ENCODE results near the gene NCOA3. TPM values are rescaled to one million over a fixed set of nuclear protein-coding genes. Genes with fewer than 3 reads are reported as not detected.

Gene NCOA3
- total RNA-seq, 1 experiment from 2014 or later: 23.3 TPM

DNA sequence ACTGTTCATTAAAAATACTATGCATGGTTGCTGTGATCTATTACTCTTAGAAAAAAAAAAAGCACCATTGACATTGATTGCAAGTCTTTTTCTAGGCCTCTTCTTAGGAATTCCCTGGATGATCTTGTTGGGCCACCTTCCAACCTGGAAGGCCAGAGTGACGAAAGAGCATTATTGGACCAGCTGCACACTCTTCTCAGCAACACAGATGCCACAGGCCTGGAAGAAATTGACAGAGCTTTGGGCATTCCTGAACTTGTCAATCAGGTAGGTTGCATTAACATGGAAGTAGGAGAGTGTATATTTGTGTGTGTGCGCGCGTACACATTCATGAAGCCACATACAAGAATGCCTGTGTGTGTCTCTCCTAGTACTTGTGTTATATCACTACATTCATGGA, 140.4 kb downstream of the NCOA3 start:
- Histone ChIP-seq H2BK12ac (ENCODE audit: insufficient read length, low read depth, low read length) (no peak overlapping the region), H4K91ac (ENCODE audit: insufficient read length, low read depth, low read length) (no peak overlapping the region), H3K23me2 (ENCODE audit: insufficient read length, low read depth, low read length, poor library complexity, severe bottlenecking) (no peaks in the 10 kb centered on the region), H4K8ac (replicated peaks; ENCODE audit: insufficient read length, low read depth, low read length) (no peak overlapping the region), H3K4me2 (ENCODE audit: insufficient read depth, insufficient read length, low read length) (no peak overlapping the region), H3K23ac (ENCODE audit: insufficient read length, low read depth, low read length) (no peak overlapping the region), H3K79me1 (ENCODE audit: insufficient read depth, low read depth, low read length, poor library complexity, severe bottlenecking) (no peaks in the 10 kb centered on the region), H3K4ac (ENCODE audit: low read depth, low read length) (no peak overlapping the region), H2BK5ac (ENCODE audit: insufficient read length, low read length) (no peak overlapping the region), H3T11ph (ENCODE audit: low read length) (no peak overlapping the region), H4K5ac (ENCODE audit: insufficient read length, low read depth, low read length) (no peak overlapping the region), H3K9me3 (ENCODE audit: control insufficient read depth, low read depth, low read length) (no peaks in the 10 kb centered on the region), H4K20me1 (ENCODE audit: control insufficient read depth, insufficient read depth, insufficient read length) (no peaks in the 10 kb centered on the region), H2AK5ac (ENCODE audit: insufficient read length, low read length) (no peak overlapping the region), H3K4me1 (ENCODE audit: insufficient read depth, low read length) (no peaks in the 10 kb centered on the region), H3K14ac (ENCODE audit: insufficient read depth, low read length) (no peak overlapping the region), H3K9ac (ENCODE audit: extremely low read depth, insufficient read length, low read length) (no peak overlapping the region), H3K56ac (ENCODE audit: insufficient read length, low read depth, low read length) (no peak overlapping the region), H2AFZ (ENCODE audit: low read length) (no peak overlapping the region), H2BK15ac (ENCODE audit: low read depth, low read length) (no peak overlapping the region), H2BK120ac (ENCODE audit: low read depth, low read length, poor library complexity, severe bottlenecking) (no peak overlapping the region), H3K79me2 (ENCODE audit: insufficient read depth, low read length) (no peaks in the 10 kb centered on the region), H3K18ac (ENCODE audit: insufficient read length, low read depth, low read length) (no peak overlapping the region), H3K27ac (ENCODE audit: insufficient read length, low read depth, low read length) (no peak overlapping the region), H3K27me3 (ENCODE audit: insufficient read depth, low read length) (no peaks in the 10 kb centered on the region), H2BK20ac (ENCODE audit: low read depth, low read length, poor library complexity, severe bottlenecking) (no peak overlapping the region)
- Mint-ChIP-seq H3K9me3 (no peaks in the 10 kb centered on the region), H3K27ac (no peak overlapping the region), H3K36me3 (ENCODE audit: insufficient read depth in 1 of 3, low read depth in 3 of 3) (peaks cover 47 to 85% (median 68%) of the 10 kb centered on the region in 3 experiments), H3K4me1 (peaks cover 9 to 12% of the 10 kb centered on the region in 2 experiments), H3K4me3 (no peak overlapping the region), H3K27me3 (ENCODE audit: low read depth) (no peaks in the 10 kb centered on the region)
- no peak for TF ChIP-seq CTCF (conservative IDR thresholded peaks at IDR 0.05)
- DNase-seq: no peak
- no CpG with 5 or more reads among the region's 4 CpGs for WGBS (ENCODE audit: extremely low coverage, insufficient read length, low lambda C conversion rate)

Measured in H9 (cell line).